GM08714 (cell line): ENCODE data around the gene ALDH4A1.

Source experiments
- H3K4me3 ChIP-seq: fragments of 200-500 bp; sonication (Bioruptor generic); 2 replicates; pipeline ENCODE4 v1.5.1; 2014; ENCODE audit warnings: mild to moderate bottlenecking, low read length, inconsistent platforms
- ZNF274 ChIP-seq: IDR thresholded peaks from 2 replicates; pipeline ENCODE4 v1.6.1; 2012; ENCODE audit warnings: mild to moderate bottlenecking, low read depth, low read length

Gene ALDH4A1

GRCh38 chr1:18902523-18903290, at the start of gene ALDH4A1:
Gene ALDH4A1, minus strand, starts transcription at chr1:18902555. Its CDS starts 32 bp downstream, at chr1:18902523.
- H3K4me3 ChIP-seq, result peak within 1 kb of the TSS; percentile 82
- no peak for TF ChIP-seq ZNF274

GRCh38 chr1:18951818-18952391, 49.5 kb upstream of the ALDH4A1 start:
- no peak for TF ChIP-seq ZNF274
- no peak overlapping the region; the same call in 1 of the 2 replicates for H3K4me3 ChIP-seq

GRCh38 chr1:18951416-18951815, 49.1 kb upstream of the ALDH4A1 start:
- peak overlapping the region; percentile 55; the same call in 1 of the 2 replicates for H3K4me3 ChIP-seq
- no peak for TF ChIP-seq ZNF274

DNA sequence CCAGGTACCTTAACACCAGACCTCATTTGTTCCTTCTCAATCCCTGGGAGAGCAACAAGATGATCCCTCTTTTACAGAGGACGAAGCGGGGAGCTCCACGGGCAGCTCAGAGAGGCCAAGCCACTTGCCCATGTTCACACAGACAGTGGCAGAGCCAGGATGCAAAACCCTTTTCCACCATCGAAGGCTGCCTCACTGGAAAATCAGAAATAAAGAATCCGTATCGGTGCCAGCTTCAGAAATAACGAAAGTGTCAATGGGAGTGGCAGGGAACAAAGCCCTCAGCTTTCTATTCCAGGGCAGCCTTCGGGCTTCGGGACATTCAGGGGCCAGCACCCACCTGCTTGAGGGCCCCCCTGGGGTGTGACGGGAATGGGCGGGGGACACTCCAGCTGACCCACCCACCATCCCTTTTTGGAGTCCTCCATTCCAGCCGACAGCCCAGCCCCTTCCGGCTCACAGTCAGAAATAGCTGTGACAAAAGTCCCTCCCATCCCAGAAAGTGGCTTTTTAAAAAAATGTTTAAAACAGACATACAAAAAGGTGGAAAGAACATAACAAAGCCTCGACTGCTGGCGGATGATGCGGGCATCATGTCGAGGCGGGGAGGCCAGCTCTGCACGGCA, 48.2 kb upstream of the ALDH4A1 start:
- no peak for TF ChIP-seq ZNF274
- H3K4me3 ChIP-seq, result peak overlapping the region; percentile 55; the same call in 1 of the 2 replicates

DNA sequence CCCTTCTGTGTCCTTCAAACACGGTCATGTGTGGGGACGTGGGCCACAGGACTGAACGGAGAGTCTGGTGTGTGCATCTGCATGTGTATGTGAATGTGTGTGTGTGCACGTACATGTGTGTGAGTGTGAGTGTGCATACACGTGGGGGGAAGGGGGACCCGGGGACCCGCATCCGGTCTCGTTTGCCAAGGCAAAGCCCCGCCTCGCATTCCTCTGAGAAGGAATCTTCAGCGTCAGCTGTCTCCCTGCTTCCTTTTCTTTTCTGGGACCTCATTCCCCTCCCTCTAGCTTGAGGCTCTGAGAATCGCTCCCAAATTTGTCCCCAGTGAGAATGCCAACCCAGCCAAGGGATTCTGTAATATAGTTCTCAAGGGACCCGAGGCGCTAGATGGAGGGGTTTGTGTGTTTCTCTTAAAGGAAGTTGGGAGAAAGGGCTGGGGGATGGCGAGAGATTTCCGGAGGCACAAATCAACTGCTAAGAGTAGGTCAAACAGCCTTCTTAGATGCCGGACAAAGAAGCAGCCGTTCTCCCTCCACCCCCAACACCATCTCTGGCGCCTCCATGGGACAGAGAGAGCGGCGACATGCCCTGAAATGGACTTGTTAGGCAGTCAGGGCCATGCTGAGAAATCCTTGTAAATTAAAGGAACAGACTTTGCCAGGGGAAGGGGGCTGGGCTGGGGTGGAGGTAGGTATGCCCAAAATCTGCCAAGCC, 47.5 kb upstream of the ALDH4A1 start:
- peak overlapping the region; percentile 55; the same call in 1 of the 2 replicates for H3K4me3 ChIP-seq
- no peak for TF ChIP-seq ZNF274

DNA sequence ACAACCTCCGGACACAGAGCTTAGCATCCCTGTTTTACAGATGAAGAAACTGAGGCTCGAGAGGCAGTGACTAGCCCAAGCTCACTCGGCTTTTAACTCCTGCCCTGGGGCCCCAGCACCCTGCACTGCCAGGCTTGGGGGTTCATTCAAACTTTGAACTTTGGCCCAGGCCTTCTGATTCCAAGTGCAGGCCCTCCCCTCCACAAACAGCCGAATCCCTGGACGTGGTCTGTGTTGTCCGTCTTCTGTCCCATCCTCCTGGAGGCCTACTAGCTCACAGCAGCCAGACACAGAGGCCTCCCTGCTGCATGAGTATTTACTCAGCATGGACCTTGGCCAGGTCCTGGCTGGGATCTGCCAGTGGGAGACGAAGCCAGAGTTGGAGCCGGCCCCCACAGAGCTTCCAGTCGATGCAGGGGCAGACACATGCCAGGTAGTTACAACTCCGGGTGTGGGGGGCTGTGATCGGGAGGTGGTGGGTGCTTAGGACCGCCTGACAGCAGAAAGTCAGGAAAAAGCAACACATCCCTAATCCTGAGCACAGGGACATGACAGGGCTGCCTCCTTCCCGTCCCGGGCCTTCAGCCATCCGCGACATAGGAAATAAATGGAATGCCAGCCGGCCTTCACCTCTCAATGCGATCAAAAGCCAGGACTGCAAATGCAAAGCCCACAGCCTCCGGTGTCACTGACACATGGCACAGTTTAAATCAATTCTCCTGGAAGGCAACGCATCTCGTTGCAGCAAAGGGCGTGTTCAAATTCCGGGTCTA, 46.7 kb upstream of the ALDH4A1 start:
- peak overlapping the region; percentile 55; the same call in 1 of the 2 replicates for H3K4me3 ChIP-seq
- no peak for TF ChIP-seq ZNF274

GRCh38 chr1:18948048-18948912, 45.9 kb upstream of the ALDH4A1 start:
- no peak for TF ChIP-seq ZNF274
- H3K4me3 ChIP-seq, result no peak overlapping the region

DNA sequence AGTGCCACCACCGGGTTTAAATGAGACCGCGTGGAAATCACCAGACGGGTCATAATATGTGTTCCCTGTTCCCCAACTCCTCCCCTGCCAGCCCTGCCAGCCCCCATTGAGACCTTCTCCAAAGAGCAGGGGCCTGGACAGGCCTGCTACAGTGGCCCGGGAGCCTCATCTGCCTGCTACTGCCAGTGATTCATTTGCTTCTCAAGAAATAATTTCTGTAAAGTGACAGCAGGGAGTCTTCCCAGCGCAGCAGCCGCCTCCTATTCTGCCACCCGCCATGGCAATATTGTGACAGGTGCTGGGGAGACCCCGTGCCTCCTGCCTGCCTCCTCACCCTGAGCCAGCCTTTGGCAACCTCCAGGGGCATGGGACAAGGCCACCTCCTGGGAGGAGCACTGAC, 45.2 kb upstream of the ALDH4A1 start:
- no peak for TF ChIP-seq ZNF274
- no peak overlapping the region for H3K4me3 ChIP-seq

GRCh38 chr1:18946550-18947381, 44.4 kb upstream of the ALDH4A1 start:
- H3K4me3 ChIP-seq, result no peak overlapping the region
- TF ChIP-seq ZNF274, result no peak

- TF ChIP-seq ZNF274, result no peak
- H3K4me3 ChIP-seq, result no peak overlapping the region
Observed at GRCh38 chr1:18945401-18945849, 43.1 kb upstream of the ALDH4A1 start.

GRCh38 chr1:18944810-18945209, 42.5 kb upstream of the ALDH4A1 start:
- no peak overlapping the region for H3K4me3 ChIP-seq

More at GRCh38 chr1:18944810-18945209, 42.5 kb upstream of the ALDH4A1 start:
- TF ChIP-seq ZNF274, result no peak
